Measurements from ENCODE around the gene RCAN2. TPM values are rescaled to one million over a fixed set of nuclear protein-coding genes. Genes with fewer than 3 reads are reported as not detected.
A peak's percentile ranks its signal among the peaks of the same experiment; 100 is the strongest.

Gene RCAN2
- total RNA-seq, 2 experiments from 2014 or later: 0.57 to 0.91 TPM

- CTCF ChIA-PET: interaction anchor here (0.7 to 1.4 kb wide), 2 partner anchors 36 to 233 kb away, joined by 3 read pairs; no protein-coding TSS in a partner anchor
- H3K4me3 Mint-ChIP-seq: no peak overlapping the region
Measured at GRCh38 chr6:46323312-46323965, 167.8 kb downstream of the RCAN2 start.

GRCh38 chr6:46320505-46320904, 170.7 kb downstream of the RCAN2 start:
- Mint-ChIP-seq H3K27ac (no peak overlapping the region), H3K36me3 (ENCODE audit: low read depth) (no peaks in the 10 kb centered on the region), H3K9me3 (ENCODE audit: low read depth) (no peaks in the 10 kb centered on the region), H3K4me3 (no peak overlapping the region), H3K27me3 (no peaks in the 10 kb centered on the region), H3K4me1 (peaks cover 2% of the 10 kb centered on the region)
- CTCF ChIA-PET: interaction anchor here (1.1 kb wide), 1 partner anchor 230 kb away, joined by 4 read pairs; no protein-coding TSS in a partner anchor
- POLR2A ChIA-PET: no interaction called here
- ATAC-seq (no peak), DNase-seq (no peak)
- intact Hi-C loops (cut with DNase I, micrococcal nuclease): no loop called here

More at GRCh38 chr6:46323312-46323965, 167.8 kb downstream of the RCAN2 start:
- H3K9me3 Mint-ChIP-seq (ENCODE audit: low read depth): no peaks in the 10 kb centered on the region
- peaks cover 6% of the 10 kb centered on the region for H3K4me1 Mint-ChIP-seq
- peak; percentile 15 for DNase-seq
- ATAC-seq: peak; percentile 67
- intact Hi-C loops (cut with DNase I, micrococcal nuclease): no loop called here
- H3K27ac Mint-ChIP-seq: no peak overlapping the region
- peaks cover 9% of the 10 kb centered on the region for H3K27me3 Mint-ChIP-seq
- POLR2A ChIA-PET: no interaction called here
- no peaks in the 10 kb centered on the region for H3K36me3 Mint-ChIP-seq (ENCODE audit: low read depth)

GRCh38 chr6:46315589-46315988, 175.7 kb downstream of the RCAN2 start:
- Mint-ChIP-seq H3K9me3 (ENCODE audit: low read depth) (no peaks in the 10 kb centered on the region), H3K4me1 (no peaks in the 10 kb centered on the region), H3K36me3 (ENCODE audit: low read depth) (no peaks in the 10 kb centered on the region), H3K27me3 (peaks cover 2% of the 10 kb centered on the region), H3K4me3 (no peak overlapping the region), H3K27ac (no peak overlapping the region)
- ChIA-PET POLR2A (no interaction called here), CTCF (no interaction called here)
- no peak for DNase-seq
- intact Hi-C loops (cut with DNase I, micrococcal nuclease): no loop called here
- ATAC-seq: no peak

- no peak for DNase-seq
- Mint-ChIP-seq H3K27ac (no peak overlapping the region), H3K4me3 (no peak overlapping the region), H3K27me3 (peaks cover 9% of the 10 kb centered on the region), H3K9me3 (ENCODE audit: low read depth) (no peaks in the 10 kb centered on the region), H3K36me3 (ENCODE audit: low read depth) (no peaks in the 10 kb centered on the region), H3K4me1 (no peaks in the 10 kb centered on the region)
- CTCF ChIA-PET: no interaction called here
- intact Hi-C loops (cut with DNase I, micrococcal nuclease): no loop called here
- ATAC-seq: no peak
- POLR2A ChIA-PET: no interaction called here
Measured at GRCh38 chr6:46312654-46313053, 178.6 kb downstream of the RCAN2 start.

GRCh38 chr6:46310196-46310595, 181.1 kb downstream of the RCAN2 start:
- Mint-ChIP-seq H3K9me3 (ENCODE audit: low read depth) (no peaks in the 10 kb centered on the region), H3K4me3 (no peak overlapping the region), H3K4me1 (no peaks in the 10 kb centered on the region), H3K27ac (no peak overlapping the region), H3K36me3 (ENCODE audit: low read depth) (no peaks in the 10 kb centered on the region), H3K27me3 (peaks cover 16% of the 10 kb centered on the region)
- ChIA-PET POLR2A (no interaction called here), CTCF (interaction anchor here (1.0 kb wide), 1 partner anchor 87 kb away, joined by 3 read pairs; no protein-coding TSS in a partner anchor)
- ATAC-seq (no peak), DNase-seq (no peak)
- intact Hi-C loops (cut with DNase I, micrococcal nuclease): no loop called here

GRCh38 chr6:46306431-46306830, 184.8 kb downstream of the RCAN2 start:
- Mint-ChIP-seq H3K36me3 (ENCODE audit: low read depth) (no peaks in the 10 kb centered on the region), H3K4me1 (no peaks in the 10 kb centered on the region), H3K27ac (no peak overlapping the region), H3K9me3 (ENCODE audit: low read depth) (no peaks in the 10 kb centered on the region), H3K27me3 (peaks cover 19% of the 10 kb centered on the region), H3K4me3 (no peak overlapping the region)
- POLR2A ChIA-PET: no interaction called here
- intact Hi-C loops (cut with DNase I, micrococcal nuclease): no loop called here
- no peak for DNase-seq
- CTCF ChIA-PET: no interaction called here
- ATAC-seq: no peak

GRCh38 chr6:46305833-46306232, 185.4 kb downstream of the RCAN2 start:
- Mint-ChIP-seq H3K27ac (no peak overlapping the region), H3K36me3 (ENCODE audit: low read depth) (no peaks in the 10 kb centered on the region), H3K4me1 (no peaks in the 10 kb centered on the region), H3K9me3 (ENCODE audit: low read depth) (no peaks in the 10 kb centered on the region), H3K27me3 (peaks cover 18% of the 10 kb centered on the region), H3K4me3 (no peak overlapping the region)
- ATAC-seq (no peak), DNase-seq (no peak)
- ChIA-PET POLR2A (no interaction called here), CTCF (interaction anchor here (1.4 kb wide), 1 partner anchor 34 kb away, joined by 3 read pairs; no protein-coding TSS in a partner anchor)
- intact Hi-C loops (cut with DNase I, micrococcal nuclease): no loop called here

GRCh38 chr6:46305236-46305635, 186.0 kb downstream of the RCAN2 start:
- Mint-ChIP-seq H3K36me3 (ENCODE audit: low read depth) (no peaks in the 10 kb centered on the region), H3K4me1 (no peaks in the 10 kb centered on the region), H3K9me3 (ENCODE audit: low read depth) (no peaks in the 10 kb centered on the region), H3K27me3 (peaks cover 19% of the 10 kb centered on the region), H3K4me3 (no peak overlapping the region), H3K27ac (no peak overlapping the region)
- ATAC-seq (no peak), DNase-seq (no peak)
- CTCF ChIA-PET: interaction anchor here (1.4 kb wide), 1 partner anchor 35 kb away, joined by 3 read pairs; no protein-coding TSS in a partner anchor
- POLR2A ChIA-PET: no interaction called here
- intact Hi-C loops (cut with DNase I, micrococcal nuclease): no loop called here

GRCh38 chr6:46302816-46303215, 188.4 kb downstream of the RCAN2 start:
- ChIA-PET CTCF (no interaction called here), POLR2A (no interaction called here)
- no peaks in the 10 kb centered on the region for H3K36me3 Mint-ChIP-seq (ENCODE audit: low read depth)

GRCh38 chr6:46302176-46302575, 189.1 kb downstream of the RCAN2 start:
- ATAC-seq: no peak
- POLR2A ChIA-PET: no interaction called here
- no peaks in the 10 kb centered on the region for H3K36me3 Mint-ChIP-seq (ENCODE audit: low read depth)

More at GRCh38 chr6:46302816-46303215, 188.4 kb downstream of the RCAN2 start:
- no peak for ATAC-seq
- Mint-ChIP-seq H3K27ac (no peak overlapping the region), H3K4me3 (no peak overlapping the region), H3K9me3 (ENCODE audit: low read depth) (no peaks in the 10 kb centered on the region), H3K27me3 (peaks cover 17% of the 10 kb centered on the region), H3K4me1 (no peaks in the 10 kb centered on the region)
- no peak for DNase-seq
- intact Hi-C loops (cut with DNase I, micrococcal nuclease): no loop called here

GRCh38 chr6:46299253-46299652, 192.0 kb downstream of the RCAN2 start:
- DNase-seq (no peak), ATAC-seq (no peak)
- Mint-ChIP-seq H3K4me1 (no peaks in the 10 kb centered on the region), H3K36me3 (ENCODE audit: low read depth) (no peaks in the 10 kb centered on the region), H3K27me3 (peaks cover 16% of the 10 kb centered on the region), H3K4me3 (no peak overlapping the region), H3K27ac (no peak overlapping the region), H3K9me3 (ENCODE audit: low read depth) (no peaks in the 10 kb centered on the region)
- ChIA-PET POLR2A (no interaction called here), CTCF (no interaction called here)
- intact Hi-C loops (cut with DNase I, micrococcal nuclease): no loop called here

More at GRCh38 chr6:46302176-46302575, 189.1 kb downstream of the RCAN2 start:
- no peak overlapping the region for H3K4me3 Mint-ChIP-seq
- no peak for DNase-seq
- CTCF ChIA-PET: no interaction called here
- H3K9me3 Mint-ChIP-seq (ENCODE audit: low read depth): no peaks in the 10 kb centered on the region
- intact Hi-C loops (cut with DNase I, micrococcal nuclease): no loop called here
- H3K27ac Mint-ChIP-seq: no peak overlapping the region
- no peaks in the 10 kb centered on the region for H3K4me1 Mint-ChIP-seq
- H3K27me3 Mint-ChIP-seq: peaks cover 14% of the 10 kb centered on the region

GRCh38 chr6:46296586-46296985, 194.7 kb downstream of the RCAN2 start:
- CTCF ChIA-PET: no interaction called here
- Mint-ChIP-seq H3K27me3 (peaks cover 25% of the 10 kb centered on the region), H3K9me3 (ENCODE audit: low read depth) (no peaks in the 10 kb centered on the region)

More at GRCh38 chr6:46296586-46296985, 194.7 kb downstream of the RCAN2 start:
- H3K27ac Mint-ChIP-seq: no peak overlapping the region
- DNase-seq (no peak), ATAC-seq (no peak)
- H3K36me3 Mint-ChIP-seq (ENCODE audit: low read depth): no peaks in the 10 kb centered on the region
- no peaks in the 10 kb centered on the region for H3K4me1 Mint-ChIP-seq
- intact Hi-C loops (cut with DNase I, micrococcal nuclease): no loop called here
- H3K4me3 Mint-ChIP-seq: no peak overlapping the region
- POLR2A ChIA-PET: no interaction called here
